NOMO-1 treated with DMSO at 0.1 percent for 48 hours (cell line): ENCODE measurements around the gene PPP2R5C.

Source experiments
- DNase-seq: peaks from one replicate; lab custom pipeline; 2025; ENCODE audit not compliant: unreplicated experiment; lab: John Stamatoyannopoulos, UW

The PPP2R5C gene

DNA sequence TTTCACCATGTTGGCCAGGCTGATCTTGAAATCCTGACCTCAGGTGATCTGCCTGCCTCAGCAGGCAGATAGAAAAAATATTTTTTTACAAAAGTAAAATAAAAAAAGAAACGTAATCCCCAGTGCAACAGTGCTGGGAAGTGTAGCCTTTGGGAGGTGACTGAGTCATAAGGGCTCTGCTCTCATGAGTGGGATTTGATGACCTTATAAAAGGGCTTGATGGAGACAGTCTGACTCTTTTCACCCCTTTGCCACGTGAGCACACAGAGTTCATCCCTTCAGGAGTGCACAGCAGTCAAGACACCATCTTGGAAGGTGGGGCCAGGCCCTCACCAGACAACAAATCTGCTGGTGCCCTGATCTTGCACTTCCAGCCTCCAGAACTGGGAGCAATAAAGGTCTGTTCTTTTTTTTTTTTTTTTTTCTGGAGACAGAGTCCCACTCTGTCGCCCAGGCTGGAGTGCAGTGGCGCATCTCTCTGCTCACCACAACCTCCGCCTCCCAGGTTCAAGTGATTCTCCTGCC, 178.2 kb downstream of the PPP2R5C start:
- DNase-seq: no peak

DNA sequence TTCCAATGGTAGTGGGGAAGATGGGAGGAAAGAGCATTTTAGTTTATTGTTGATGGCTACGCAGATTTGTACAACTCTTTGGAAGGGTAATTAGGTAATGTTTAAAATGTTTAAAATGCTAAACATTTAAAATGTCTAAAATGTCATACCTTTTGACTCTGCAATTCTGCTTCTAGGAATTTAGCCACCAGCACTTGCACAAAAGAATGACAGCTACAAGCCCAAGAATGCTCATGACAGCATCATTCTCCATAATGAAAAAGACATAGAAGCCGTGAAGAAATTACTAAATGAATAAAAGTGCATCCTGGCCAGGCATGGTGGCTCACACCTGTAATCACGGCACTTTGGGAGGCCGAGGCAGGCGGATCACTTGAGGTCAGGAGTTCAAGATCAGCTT, 182.9 kb downstream of the PPP2R5C start:
- DNase-seq: no peak

DNA sequence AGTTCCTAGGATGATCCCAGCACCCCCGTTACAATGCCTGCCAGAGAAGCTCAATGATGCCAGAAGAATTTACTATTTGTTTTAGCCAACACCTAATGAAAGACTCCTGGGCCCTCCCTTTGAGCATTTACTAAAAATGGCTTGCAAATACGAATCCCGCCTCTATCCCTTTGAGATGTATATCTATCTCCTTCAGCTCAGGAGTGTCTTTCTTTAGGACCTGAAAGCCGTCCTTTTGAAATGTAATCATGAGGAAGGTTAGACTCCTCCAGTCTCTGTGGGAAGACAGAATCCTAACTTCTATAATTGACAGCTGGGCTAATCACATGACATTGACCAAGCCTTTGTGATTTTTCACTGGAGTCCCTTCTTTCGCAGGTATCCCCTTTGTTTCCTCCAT, 183.7 kb downstream of the PPP2R5C start:
- no peak for DNase-seq

- no peak for DNase-seq
Observed at GRCh38 chr14:101947577-101947903, 186.0 kb downstream of the PPP2R5C start.

- DNase-seq: peak; percentile 99
Observed at GRCh38 chr14:101947904-101948665, 186.6 kb downstream of the PPP2R5C start.

- DNase-seq: no peak
Observed at GRCh38 chr14:101948666-101949216, 187.2 kb downstream of the PPP2R5C start.

DNA sequence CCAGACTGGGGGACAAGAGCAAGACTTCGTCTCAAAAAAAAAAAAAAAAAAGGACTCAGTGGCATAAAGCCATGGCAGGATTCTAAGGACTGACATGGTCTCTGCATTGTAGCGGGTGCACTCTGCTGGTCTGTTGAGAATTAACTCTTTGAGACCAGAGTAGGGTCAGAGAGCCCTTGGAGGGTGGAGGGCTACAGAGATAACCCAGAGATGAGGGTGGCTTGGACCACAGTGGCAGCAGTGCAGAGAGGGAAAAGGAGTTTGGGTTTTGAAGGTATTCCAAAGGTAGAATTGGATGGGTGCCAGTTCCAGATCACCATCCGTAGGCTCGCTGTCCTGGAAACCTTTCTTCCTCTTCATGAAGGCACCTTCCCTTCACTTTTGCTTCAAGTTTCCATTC, 188.6 kb downstream of the PPP2R5C start:
- DNase-seq: no peak

- no peak for DNase-seq
Observed at GRCh38 chr14:101950516-101951215, 189.2 kb downstream of the PPP2R5C start.

DNA sequence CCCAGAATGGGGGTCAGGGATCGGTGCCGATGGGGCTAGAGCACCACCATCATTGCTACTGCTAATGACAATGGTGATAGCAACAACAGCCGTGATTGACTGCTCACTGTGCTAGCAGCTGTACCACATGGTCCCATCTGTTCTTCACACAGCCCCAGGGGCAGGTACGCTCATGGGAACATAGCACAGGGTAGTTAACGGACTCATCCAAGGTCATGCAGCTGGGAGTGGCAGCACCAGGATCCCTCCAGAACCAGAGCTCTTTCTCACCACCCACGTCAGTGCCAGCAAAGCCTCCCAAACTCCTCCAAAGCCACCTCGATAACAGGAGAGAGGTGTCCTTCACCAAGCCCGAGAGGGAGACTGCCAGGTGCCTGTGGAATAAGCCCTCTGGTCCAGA, 191.6 kb downstream of the PPP2R5C start:
- no peak for DNase-seq

GRCh38 chr14:101954501-101954900, 193.0 kb downstream of the PPP2R5C start:
- DNase-seq: no peak

GRCh38 chr14:101955695-101956161, 194.2 kb downstream of the PPP2R5C start:
- DNase-seq: no peak

DNA sequence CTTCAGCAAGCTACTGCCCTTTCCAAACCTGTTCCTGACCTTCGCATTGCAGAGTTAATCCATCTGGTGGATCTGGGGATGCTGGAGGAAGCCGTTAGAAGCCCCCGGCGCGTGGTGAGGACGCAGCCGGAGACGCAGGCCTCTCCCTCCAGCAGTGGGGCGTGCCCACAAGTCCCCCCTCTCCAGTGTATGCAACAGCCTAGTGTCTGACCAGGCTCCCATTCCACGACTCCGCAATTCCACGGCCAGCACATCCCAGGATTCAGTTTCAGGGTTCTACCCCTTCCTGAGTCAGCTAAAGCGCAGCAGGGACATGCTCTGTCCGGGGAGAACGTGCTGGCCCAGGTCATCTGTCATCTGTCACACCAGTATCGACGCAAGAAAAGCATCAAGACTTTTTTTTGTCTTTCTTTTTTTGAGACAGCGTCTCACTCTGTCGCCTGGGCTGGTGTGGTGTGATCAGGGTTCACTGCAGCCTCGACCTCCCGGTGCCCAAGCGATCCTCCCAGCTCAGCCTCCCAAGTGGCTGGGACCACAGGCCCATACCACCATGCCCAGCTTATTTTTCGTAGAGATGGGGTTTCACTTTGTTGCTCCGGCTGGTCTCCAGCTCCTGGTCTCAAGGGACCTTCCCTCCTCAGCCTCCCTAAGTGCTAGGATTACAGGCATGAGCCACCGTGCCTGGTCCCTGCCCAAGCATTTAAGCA, 194.8 kb downstream of the PPP2R5C start:
- no peak for DNase-seq

- no peak for DNase-seq
Observed at GRCh38 chr14:101957406-101958234, 196.1 kb downstream of the PPP2R5C start.

DNA sequence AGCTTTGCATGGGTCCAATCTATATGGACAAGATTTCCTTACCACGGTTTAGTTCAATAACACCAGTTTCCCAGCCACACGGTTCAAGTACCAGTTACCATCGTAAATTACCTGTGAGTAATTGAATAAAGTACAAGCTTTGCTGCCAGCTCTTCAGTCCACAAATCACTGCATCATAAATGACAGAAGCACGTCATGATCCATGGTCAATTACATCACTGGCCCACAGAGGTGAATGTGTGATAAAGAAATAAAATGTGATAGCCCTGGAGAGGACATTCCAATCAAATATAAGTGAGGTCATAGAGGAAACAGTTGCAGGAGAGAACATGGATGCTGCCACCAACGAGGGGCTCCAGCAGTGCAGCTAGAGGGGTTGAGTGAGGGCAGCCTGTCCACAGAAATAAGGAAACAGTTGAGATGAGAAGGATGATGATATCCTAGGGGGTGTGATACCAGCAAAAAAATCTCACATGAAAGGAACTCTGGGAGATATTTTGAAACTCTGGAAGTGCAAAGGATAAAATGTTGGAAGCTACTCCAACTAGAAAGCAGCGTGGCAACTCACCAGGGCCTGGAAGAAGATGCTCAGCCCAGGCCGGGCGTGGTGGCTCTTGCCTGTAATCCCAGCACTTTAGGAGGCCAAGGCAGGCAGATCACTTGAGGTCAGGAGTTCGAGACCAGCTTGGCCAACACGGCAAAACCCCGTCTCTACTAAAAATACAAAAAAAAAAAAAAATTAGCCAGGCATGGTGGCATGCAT, 197.1 kb downstream of the PPP2R5C start:
- no peak for DNase-seq

DNA sequence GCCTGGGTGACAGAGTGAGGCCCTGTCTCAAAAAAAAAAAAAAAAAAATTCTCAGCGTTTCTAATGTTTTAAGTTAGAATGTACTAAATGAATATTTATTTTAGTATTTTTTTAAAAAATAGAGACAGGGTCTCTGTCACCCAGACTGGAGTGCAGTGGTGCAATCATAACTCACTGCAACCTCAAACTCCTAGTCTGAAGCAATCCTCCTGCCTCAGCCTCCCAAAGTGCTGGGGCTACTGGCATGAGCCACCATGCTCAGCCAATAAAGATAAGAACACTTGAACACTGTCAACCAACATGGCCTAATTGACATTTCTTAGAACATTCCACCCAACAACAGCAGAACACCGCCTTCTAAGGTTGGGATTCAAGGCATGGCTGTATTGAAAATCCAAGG, 197.8 kb downstream of the PPP2R5C start:
- DNase-seq: no peak

GRCh38 chr14:101960225-101960624, 198.7 kb downstream of the PPP2R5C start:
- DNase-seq: peak; percentile 34

- peak; percentile 73 for DNase-seq
Observed at GRCh38 chr14:101961011-101961721, 199.7 kb downstream of the PPP2R5C start.

DNA sequence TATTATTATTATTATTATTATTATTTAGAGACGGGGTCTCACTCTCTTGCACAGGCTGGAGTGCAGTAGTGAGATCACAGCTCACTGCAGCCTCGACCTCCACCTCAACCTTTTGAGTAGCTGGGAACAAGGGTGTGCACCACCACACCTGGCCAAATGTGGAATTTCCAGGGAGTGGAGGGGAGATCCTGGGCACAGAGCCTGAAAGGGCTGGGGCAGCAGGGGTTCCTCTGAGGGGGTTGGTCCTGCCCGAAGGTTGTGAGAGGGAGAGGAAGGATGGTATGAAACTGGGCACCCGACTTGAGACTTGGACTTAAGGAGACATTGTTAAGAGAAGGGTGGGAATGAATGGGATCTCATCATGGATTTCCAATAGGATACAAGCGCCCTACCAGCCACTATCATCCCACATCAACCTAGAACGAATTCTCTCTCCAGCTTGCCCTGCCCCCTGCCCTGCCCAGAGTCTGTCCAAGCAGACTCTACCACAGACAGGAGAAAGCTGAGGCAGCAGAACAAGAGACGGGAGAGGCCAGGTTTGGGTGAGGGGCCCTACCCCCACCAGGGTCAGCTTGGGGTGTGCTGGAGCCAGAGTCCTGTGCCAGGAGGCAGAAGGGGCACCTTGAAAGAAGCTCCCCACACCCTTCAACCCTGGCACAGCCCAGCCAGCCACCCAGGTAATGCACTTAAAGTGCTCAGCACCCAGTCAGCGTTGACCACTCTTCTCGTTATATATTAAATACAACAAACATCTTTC, 200.4 kb downstream of the PPP2R5C start:
- DNase-seq: no peak

GRCh38 chr14:101962503-101962874, 201.0 kb downstream of the PPP2R5C start:
- no peak for DNase-seq
